Kidney glomerular epithelial cell (primary cell): Measurements from ENCODE around the gene SLC15A3.
"Not testable (repeated sequence)": the region's sequence is repeated elsewhere in the genome, so short reads cannot be mapped to it uniquely, and the experiment has no call there.

Experiments
- DNase-seq: peaks from one replicate; lab custom pipeline; 2025; lab: John Stamatoyannopoulos, UW

SLC15A3 gene

DNA sequence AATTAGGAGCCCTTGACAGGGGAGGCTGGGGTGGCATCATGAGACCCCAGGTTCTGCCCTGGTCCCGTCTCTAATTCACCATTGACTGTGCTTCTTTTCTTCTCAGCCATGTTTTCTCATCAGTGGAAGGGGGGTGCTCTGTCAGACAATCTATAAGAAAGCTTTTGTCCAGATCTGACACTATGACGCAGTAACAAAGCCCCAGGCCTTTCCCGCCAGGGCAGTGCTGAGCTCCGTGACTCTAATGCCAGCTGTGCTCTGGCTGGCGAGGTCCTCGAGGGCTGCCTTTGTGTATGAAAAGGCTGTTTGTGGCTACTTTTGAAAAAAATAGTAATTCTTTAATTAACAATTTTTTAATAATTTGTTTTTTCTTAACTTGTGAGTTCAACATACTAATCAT, 22.8 kb upstream of the SLC15A3 start:
- no peak for DNase-seq

DNA sequence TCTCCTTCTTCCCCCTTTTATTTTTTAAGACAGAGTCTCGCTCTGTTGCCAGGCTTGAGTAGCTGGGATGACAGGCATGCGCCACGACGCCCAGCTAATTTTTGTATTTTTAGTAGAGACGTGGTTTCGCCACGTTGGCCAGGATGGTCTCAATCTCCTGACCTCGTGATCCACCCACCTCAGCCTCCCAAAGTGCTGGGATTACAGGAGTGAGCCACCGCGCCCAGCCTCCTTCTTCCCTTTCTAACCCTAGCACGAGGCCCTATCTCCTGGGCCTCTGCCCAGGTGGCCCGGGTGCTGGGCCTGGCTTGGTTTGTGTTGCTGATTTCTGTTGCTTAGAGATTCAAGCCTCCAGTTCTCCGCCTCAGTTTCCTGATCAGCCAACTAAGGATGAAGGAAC, 22.3 kb upstream of the SLC15A3 start:
- not testable (repeated sequence) for DNase-seq

DNA sequence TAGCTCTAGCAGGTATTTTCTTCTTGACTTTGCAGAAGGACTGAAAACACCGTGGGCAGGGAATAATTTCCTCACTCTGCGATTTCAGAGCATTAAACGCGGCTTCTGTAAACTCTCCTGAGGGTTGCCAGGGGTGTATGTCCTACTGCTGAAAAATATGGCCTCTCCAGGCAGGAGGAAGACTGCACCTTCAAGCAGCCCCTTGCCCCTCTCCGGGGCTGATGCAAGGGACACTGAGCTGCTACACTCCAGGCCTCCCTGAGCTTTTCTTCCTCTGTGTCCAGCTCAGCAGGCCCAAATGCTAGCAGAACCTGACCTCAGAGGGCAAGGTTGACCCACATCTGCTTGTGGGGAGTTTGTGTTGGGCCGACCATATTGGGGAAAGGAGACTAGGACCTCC, 21.7 kb upstream of the SLC15A3 start:
- DNase-seq = no peak

DNA sequence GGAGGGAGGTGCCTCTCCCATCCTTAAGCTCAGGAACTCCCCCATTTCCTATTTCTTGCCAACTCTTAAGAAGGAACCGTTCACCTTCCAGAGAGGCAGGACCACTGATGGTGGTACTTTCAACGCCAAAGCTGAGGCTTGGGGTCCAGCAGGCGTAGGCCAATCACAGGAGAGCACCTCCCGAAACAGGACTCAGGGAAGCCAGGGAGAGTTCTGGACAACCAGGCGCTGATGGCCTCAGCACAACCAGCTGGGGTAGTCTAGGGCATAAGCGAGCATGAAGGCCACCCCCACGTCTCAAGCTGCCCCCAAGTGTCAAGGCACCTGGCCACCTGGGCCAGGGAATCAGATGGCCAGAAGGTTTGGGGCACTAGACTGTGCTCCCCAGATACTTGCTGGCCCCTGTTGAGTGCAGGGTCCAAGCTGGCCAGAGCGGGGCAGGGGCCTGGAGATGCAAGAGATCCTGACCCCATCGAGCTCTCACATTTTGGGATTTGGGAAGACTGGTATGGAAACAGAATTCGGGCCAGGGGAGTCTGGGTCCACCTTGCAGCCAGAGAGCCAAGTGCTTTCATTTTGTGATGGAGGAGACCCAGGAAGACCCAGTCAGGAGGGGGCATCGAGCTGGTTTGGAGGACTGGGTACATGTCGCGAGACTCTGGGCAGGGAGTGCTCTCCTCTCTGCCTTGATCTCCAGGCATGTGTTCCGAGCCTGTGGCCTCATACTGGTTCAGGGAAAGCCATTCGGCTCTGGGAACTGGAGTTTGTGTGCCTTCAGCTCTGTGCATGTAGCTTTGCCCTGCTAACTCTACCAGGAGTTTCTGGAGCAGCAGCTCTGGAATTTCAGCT, 20.4 kb upstream of the SLC15A3 start:
- no peak for DNase-seq

DNA sequence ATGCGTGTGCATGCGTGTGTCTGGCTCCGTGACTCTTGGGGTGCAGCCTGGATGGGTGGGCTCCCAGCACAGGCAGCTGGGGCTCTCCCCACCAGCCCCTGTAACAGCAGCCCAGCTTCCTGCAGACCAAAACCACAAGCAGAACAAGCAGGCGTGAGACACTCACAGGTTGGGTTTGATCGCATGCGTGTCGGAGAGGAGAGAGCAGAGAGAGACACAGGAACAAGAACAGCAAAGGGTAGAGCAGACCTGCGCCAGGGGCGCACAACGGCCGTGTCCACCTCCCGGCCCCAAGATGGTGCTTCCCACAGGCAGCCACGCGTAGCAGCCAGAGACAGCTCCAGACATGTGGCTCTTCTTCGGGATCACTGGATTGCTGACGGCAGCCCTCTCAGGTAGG, 19.5 kb upstream of the SLC15A3 start, which contains the start of gene CD6:
CD6 (plus strand) TSS at position 161 of the 400 bp plus-strand sequence; CDS start at position 347, 186 bp downstream.
- DNase-seq = no peak

DNA sequence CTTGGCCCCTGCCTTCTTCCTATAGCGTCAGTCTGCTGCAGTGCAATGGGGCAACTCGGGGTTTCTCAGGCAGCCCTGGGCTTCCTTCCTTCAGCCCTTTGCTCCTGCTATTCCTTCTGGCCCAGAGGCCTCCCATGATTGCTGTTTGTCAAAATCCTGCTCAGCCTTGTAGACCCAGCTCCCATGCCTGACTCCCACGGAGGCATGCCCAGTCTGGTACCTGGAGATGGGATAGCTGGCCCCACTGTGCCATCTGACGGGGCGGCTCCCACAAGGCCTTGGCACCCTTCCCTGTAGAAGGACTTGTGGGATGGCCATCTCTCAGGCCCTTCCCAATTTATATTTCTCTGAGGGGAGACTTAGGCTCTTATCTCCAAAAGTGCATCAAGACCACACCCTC, 18.9 kb upstream of the SLC15A3 start:
- no peak for DNase-seq

DNA sequence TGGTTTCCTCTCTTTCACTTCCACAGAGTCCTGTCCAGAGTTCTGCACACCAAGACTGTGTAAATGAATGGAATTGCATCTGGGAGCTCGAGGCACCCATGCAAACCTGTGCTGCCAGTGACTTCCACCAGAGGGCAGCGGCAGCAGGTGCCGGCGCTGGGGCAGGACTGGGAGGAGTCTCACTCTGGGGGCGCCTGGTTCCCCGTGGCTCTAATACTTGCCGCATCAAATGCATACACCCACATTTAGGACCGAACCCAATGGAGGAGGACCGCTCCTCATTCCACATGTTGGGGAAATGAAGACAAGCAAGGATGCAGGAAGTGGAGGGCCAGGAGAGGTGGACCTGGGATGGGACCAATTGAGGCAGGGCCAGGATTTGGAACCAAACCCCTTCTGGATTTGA, 18.4 kb upstream of the SLC15A3 start:
- no peak for DNase-seq

DNA sequence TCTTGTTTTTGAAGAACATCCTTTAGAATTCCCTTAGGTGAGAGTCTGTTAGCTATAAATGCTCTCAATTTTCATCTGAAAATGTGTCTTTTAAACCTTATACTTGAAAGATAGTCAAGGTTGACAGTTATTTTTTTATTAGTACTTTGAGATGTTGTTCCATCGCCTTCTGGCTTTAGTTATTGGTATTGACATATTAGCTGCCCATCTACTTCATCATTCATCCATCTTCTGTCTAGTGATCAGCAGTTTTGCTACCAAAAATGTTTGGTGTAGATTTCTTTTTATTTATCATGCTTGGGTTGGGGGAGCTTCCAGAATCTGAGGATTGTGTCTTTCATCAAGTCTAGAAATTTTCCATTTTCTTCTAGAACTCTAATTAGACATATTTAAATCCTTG, 16.2 kb upstream of the SLC15A3 start:
- DNase-seq = no peak

DNA sequence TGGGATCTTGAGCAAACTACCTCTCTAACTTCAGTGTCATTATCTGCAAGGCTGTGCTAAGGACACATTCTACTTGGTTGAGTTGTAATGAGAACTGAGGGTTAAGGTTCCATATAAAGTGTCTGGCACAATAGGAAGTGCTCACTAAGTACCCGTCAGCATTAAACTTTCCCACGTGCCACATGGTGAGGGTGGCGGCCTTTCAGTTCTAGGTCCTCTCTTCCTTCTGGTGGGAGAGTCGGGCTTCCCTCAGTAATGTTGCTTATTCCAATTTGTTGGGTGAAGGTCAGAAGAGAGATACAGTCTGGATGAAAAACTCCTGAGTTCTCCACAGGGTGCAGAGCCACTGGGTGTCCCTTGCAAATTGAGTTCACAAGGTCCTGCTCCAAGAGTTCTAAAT, 14.9 kb upstream of the SLC15A3 start:
- no peak for DNase-seq

DNA sequence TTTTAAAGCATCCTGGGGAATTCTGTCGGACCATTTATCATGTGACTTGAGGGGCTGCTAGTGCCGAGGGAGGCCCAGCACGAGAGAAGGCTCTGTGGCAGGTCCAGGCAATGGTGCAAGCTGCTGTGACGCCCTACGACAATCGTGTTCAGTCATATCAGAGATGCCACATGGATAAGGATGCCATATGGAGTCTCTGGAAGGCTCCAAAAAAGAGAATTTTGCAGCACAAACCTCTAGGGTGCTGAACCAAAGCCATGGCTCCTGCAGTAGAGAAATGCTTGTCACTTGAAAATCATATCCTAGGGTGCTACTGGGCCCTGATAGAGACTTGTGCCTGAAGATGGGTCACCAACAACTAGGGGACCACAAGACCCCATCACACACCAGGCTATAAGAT, 12.8 kb upstream of the SLC15A3 start:
- no peak for DNase-seq

DNA sequence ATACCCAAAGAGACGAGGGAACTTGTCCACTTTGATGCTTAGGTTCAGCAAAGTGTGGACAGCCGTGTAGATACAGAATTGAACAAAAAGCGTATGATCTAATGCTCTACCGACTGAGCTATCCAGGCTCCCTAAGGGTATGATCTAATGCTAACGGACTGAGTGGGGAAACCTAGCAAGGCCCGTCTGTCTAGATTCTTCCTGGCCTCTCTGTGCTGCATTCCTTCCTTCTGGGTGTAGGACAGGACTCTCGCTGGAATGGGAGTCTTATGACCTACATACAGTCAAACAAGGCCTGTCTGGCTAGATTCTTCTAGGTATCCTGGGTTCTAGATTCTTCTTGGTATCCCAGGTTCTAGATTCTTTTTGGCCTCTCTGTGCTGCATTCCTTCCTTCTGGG, 8.4 kb upstream of the SLC15A3 start:
- no peak for DNase-seq

DNA sequence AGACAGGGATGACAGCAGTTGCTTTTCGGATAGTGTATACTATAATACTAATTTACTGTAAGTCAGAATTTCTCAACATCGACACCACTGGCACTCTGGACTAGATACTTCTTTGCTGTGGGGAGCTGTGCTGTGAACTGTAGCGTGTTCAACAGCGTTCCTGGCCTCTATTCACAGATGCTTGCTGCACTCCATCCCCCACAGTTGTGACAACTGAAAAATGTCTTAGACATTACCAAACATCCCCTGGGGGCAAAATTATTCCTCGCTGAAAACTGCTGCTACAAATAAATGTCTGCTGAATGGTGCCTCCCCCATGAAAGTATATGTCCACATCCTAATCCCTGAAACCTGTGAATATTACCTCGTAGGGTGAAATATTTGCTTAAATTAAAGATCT, 7.5 kb upstream of the SLC15A3 start:
- DNase-seq = no peak

DNA sequence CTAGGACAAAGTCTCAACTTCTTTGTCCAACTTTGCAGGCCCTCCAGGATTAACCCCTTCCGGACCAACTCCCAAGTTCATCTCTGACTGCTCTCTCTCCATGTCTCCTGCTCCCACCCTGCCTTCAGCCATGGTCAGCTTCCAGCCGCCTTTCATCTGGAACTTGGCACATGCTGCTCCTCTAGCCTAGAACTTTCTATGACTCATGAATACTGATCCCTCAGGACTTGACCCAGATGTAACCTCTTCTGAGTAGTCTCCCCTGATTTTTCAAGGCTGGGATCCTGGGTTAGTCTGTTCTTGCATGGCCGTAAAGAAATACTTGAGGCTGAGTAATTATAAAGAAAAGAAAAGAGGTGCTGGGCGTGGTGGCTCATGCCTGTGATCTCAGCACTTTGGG, 5.2 kb upstream of the SLC15A3 start:
- DNase-seq = no peak

DNA sequence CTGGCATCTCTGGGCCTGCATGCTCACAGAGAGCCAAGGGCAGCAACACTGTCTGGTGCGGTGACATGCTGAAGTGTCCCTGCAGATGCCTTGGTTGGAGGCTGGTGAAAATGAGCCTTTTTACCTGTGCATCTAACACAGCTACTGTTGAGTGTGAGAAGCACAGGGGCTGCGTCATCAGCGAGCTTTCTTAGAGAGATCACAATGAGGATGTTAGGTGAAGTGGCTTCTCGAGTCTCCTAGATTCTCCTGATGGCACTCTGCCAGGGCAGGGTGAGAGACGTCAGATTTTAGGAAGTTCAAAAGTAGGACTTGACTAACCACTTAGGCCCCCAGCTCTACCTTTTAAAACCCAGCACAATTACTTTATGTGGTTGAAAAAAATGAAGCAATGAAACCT, 3.6 kb upstream of the SLC15A3 start:
- no peak for DNase-seq

DNA sequence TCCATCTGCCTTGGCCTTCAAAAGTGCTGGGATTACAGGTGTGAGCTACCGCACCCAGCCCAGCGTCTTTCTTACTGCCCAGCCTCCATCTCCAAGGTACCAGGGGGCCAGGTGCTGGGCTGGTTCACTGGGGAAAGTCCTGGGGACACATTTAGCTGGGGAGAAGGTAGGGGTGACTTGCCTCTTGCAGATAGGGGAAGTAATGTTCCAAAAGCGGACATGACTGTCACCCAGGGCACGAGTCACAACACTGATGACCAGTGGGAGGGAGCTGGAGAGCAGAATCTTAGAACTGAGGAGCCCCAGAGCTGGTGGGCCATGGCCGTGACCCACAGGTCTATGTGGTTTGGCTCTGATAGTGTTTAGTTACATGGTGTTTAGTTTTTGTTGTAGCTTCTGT, 2.4 kb upstream of the SLC15A3 start:
- DNase-seq = no peak

DNA sequence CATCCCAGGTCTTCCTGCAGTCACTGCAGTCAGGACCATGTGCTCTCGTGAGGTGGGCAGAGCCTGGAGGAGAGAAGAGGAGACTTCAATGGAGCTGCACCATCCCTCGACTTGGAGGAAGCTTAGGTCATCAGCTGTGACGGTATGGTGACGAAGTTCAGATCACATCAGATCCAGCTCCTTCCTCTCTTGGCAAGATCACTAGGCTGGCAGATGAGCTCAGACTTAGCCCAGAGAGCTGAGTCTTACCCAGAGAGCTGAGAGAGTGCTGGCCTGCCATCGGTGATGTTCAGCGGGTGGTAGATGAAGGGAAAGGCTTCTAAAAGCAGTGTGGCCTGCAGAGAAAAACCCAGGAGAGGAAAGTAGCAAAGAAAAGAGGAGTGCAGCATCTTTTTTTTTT, 1.8 kb upstream of the SLC15A3 start:
- no peak for DNase-seq

DNA sequence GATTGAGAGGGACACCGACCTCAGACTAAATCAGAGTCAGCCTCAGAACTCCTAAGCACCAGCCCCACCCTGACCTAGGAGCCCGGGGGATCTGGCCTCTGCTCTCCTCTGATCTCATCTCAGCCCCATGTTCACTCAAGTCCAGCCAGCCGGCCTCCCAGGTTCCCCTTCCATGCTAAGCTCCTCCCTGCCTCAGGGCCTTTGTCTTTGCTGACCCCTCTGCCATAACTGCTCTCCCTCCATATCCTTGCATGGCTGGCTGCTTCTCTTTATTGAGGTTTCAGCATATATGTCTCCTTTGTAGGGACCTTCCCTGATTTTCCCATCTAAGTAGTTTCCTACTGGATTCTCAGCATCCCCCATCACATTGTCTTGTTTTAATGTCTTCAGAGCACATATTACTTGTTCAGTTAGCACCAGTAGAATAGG, 780 bp upstream of the SLC15A3 start:
- DNase-seq = no peak

DNA sequence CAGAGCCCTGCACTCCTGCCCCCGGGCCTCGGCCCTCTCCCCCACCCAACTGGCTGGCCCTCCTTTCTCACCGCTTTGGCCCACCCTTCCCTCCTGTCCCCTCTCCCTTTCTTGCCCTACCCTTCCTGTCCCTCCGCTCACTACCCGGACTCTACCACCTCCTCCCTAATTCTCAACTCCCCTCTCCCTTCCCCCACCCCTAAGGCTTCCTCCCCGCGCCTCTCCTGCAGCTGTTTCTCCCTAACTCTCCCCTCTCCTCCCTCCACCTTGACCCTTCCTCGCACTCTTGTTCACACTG, 421 bp downstream of the SLC15A3 start:
- no peak for DNase-seq

DNA sequence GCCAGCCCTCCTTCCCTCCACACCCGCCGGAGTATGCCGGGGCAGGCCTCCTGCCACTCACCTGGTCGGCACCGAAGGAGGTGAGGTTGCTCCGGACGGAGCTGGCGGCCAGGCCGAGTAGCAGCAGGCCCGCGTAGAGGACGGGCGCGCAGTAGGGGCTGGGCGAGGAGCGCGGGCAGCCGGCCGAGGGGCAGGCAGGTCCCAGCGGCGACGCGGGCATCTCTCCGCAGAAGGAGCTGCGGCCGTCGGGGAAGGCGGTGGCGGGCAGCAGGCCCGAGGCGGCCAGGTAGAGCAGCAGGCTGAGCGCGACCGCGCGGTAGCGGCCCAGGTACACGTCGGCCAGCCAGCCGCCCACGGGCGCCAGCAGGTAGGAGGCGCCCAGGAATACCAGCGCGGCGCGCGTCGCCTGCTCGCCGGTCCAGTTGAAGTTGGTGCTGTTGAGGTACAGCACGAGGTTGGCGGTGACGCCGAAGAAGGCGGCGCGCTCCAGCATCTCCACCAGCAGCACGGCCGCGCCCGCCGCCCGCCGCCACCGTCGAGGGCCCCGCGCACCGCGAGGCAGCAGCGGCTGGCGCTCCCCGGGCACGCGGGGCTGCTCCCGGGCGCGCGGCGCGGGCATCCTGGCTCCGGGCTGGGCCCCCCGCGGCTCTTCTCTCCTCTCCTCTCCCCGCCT, 907 bp downstream of the SLC15A3 start:
- no peak for DNase-seq

DNA sequence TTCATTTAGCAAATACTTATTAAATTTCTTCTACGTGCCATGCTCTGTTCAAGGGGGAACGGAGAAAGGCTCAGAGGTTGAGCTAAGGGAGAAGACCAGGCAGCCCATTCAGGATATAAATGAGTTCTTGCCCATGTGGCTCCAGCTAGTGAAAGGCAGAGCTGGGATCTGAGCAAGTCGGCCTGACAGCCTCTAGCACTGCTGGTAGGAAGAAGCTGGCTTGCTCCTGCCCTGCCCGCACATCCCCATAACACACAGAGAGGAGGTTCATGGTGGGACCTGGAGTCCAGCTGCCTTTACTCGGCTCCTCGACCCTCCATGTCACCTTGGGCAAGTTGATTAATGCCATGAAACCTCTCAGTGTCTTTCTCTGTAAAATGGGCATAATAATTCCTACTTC, 2.0 kb downstream of the SLC15A3 start:
- no peak for DNase-seq

DNA sequence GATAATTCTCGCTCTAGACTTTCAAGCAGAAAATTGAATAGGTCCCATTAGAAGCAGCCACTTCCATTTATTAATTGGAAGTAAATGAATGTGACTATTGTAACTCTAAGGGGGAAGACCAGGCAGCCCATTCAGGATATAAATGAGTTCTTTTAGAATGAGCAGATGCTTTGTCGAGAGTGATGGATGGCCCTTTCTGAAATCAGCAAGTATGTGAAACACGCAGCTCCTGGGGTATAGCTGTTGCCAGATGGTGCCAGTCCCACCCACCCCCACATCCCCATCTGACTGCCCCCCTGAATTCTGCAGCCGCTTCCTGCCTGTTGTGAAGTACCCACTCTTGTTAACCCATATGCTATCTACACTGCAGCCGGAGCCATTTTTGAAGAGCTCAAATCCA, 3.7 kb downstream of the SLC15A3 start:
- no peak for DNase-seq

DNA sequence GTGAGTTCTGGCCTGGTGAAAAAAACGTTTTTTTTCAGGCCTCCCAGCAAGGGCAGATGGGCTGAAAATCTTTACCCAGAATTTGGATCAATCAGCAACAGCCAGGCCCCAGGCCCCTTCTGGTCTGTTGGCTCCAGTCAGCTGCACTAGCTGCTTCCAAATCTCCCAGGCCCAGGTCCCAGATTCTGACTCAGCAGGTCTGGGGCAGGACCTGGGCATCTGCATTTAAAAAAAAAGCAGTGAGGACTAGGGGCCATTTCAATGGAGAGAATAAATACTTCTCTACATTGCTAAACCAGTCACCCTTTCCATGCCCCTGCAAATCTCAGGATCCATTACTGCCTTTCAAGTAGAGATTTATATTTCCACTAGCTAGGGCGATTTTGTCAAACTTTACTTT, 4.3 kb downstream of the SLC15A3 start:
- DNase-seq = no peak

DNA sequence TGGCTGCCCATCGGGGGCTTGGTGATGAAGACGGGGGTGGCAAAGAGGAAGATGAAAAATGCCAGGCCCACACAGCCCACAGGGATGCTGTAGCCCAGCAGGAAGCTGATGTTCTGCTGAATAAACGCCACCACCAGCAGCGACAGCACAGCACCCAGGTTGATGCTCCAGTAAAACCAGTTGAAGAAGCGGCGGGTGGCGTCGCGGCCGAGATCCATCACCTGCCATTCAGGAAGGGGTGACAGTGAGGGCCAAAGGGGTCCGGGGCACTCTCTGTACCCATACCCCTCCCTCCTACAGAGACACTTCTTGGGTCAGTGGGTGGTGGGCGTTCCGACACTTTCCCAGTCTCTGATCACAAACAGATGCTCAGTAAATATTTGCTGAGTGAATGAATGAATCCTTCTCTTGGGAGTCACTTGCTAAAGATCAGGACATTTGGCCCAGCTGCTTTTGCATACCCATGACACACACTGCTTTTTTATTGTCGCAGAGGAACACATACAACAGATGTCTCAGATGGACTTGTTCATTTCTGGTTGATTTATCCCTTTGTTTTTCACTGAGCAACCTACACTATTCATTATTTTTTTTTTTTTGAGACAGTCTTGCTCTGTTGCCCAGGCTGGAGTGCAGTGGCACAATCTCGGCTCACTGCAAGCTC, 5.2 kb downstream of the SLC15A3 start:
- DNase-seq = no peak
